WI38 (cell line): ENCODE data around the gene ING4.

ENCODE experiments used
- H3K4me3 ChIP-seq: 2 replicates; pipeline ENCODE4 v1.5.1; 2011; ENCODE audit warnings: low read depth, mild to moderate bottlenecking, control low read depth, low read length
- CTCF ChIP-seq: IDR thresholded peaks from 2 replicates; pipeline ENCODE4 v1.5.1; 2012; ENCODE audit warnings: low read depth, mild to moderate bottlenecking, control low read depth, low read length

ING4 gene

GRCh38 chr12:6604259-6605029 is 58.5 kb downstream of the ING4 start:
- no peak for TF ChIP-seq CTCF
- H3K4me3 ChIP-seq, result peak overlapping the region; percentile 66

GRCh38 chr12:6603095-6603567 is 59.8 kb downstream of the ING4 start:
- 0 out of 2 replicates have a peak overlapping the region, but pooled peaks have one; percentile 27 for H3K4me3 ChIP-seq
- no peak for TF ChIP-seq CTCF

GRCh38 chr12:6602526-6602925 is 60.4 kb downstream of the ING4 start:
- no peak overlapping the region for H3K4me3 ChIP-seq
- no peak for TF ChIP-seq CTCF
